Measurements from ENCODE around the gene TRMT61B. TPM values are rescaled to one million over a fixed set of nuclear protein-coding genes. Genes with fewer than 3 reads are reported as not detected.

Gene TRMT61B
- total and polyA plus RNA-seq, 10 of the 15 experiments (the other 5 are each of a cell fraction or from before 2014, with no cell fraction given): 12.8 to 23.7 (median 18.1) TPM

GRCh38 chr2:28809927-28810326 is 60.2 kb downstream of the TRMT61B start:
- Histone ChIP-seq H3K36me3 (ENCODE audit: control insufficient read depth in 2 of 2, insufficient read depth in 2 of 2, low read length in 1 of 2) (no peaks in the 10 kb centered on the region; a peak in 1 of 4 replicates), H3K27ac (ENCODE audit: control insufficient read depth, insufficient read depth) (no peak overlapping the region), H3K79me2 (ENCODE audit: control insufficient read depth, insufficient read depth, low read length) (no peaks in the 10 kb centered on the region), H3K27me3 (replicated peaks in 1 of 2; ENCODE audit: control insufficient read depth in 2 of 2, insufficient read depth in 2 of 2, low read length in 1 of 2) (no peaks in the 10 kb centered on the region), H3K9me3 (replicated peaks; ENCODE audit: control insufficient read depth, insufficient read depth, low read length) (no peaks in the 10 kb centered on the region; the same call in 2 of the 3 replicates), H2AFZ (ENCODE audit: control insufficient read depth, low read depth, low read length) (peak overlapping the region; percentile 88), H4K20me1 (ENCODE audit: control insufficient read depth, insufficient read depth) (no peaks in the 10 kb centered on the region), H3K4me3 (peak overlapping the region; percentile 66), H3K9ac (ENCODE audit: control insufficient read depth, insufficient read depth, low read length) (peak overlapping the region; percentile 39; the same call in 1 of the 2 replicates), H3K4me1 (ENCODE audit: control insufficient read depth, insufficient read depth, low read length) (peaks cover 6% of the 10 kb centered on the region), H3K4me2 (ENCODE audit: control insufficient read depth, insufficient read depth) (peak overlapping the region; percentile 89)
- TF ChIP-seq EP300 (IDR thresholded peaks at IDR 0.05; ENCODE audit: borderline replicate concordance in 1 of 2, control insufficient read depth in 1 of 2, low read depth in 2 of 2, low read length in 2 of 2) (no peak), CHD1 (IDR thresholded peaks at IDR 0.05; ENCODE audit: low read depth, low read length) (no peak), KDM1A (IDR thresholded peaks at IDR 0.05; ENCODE audit: borderline replicate concordance) (no peak), SMARCA5 (IDR thresholded peaks at IDR 0.05) (no peak)
- TF ChIP-seq, protein P1, sequence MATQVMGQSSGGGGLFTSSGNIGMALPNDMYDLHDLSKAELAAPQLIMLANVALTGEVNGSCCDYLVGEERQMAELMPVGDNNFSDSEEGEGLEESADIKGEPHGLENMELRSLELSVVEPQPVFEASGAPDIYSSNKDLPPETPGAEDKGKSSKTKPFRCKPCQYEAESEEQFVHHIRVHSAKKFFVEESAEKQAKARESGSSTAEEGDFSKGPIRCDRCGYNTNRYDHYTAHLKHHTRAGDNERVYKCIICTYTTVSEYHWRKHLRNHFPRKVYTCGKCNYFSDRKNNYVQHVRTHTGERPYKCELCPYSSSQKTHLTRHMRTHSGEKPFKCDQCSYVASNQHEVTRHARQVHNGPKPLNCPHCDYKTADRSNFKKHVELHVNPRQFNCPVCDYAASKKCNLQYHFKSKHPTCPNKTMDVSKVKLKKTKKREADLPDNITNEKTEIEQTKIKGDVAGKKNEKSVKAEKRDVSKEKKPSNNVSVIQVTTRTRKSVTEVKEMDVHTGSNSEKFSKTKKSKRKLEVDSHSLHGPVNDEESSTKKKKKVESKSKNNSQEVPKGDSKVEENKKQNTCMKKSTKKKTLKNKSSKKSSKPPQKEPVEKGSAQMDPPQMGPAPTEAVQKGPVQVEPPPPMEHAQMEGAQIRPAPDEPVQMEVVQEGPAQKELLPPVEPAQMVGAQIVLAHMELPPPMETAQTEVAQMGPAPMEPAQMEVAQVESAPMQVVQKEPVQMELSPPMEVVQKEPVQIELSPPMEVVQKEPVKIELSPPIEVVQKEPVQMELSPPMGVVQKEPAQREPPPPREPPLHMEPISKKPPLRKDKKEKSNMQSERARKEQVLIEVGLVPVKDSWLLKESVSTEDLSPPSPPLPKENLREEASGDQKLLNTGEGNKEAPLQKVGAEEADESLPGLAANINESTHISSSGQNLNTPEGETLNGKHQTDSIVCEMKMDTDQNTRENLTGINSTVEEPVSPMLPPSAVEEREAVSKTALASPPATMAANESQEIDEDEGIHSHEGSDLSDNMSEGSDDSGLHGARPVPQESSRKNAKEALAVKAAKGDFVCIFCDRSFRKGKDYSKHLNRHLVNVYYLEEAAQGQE (IDR thresholded peaks at IDR 0.05; ENCODE audit: low read depth, low read length): no peak
- TF ChIP-seq, protein P2, sequence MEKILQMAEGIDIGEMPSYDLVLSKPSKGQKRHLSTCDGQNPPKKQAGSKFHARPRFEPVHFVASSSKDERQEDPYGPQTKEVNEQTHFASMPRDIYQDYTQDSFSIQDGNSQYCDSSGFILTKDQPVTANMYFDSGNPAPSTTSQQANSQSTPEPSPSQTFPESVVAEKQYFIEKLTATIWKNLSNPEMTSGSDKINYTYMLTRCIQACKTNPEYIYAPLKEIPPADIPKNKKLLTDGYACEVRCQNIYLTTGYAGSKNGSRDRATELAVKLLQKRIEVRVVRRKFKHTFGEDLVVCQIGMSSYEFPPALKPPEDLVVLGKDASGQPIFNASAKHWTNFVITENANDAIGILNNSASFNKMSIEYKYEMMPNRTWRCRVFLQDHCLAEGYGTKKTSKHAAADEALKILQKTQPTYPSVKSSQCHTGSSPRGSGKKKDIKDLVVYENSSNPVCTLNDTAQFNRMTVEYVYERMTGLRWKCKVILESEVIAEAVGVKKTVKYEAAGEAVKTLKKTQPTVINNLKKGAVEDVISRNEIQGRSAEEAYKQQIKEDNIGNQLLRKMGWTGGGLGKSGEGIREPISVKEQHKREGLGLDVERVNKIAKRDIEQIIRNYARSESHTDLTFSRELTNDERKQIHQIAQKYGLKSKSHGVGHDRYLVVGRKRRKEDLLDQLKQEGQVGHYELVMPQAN (conservative IDR thresholded peaks at IDR 0.05): no peak
- intact Hi-C loops (cut with micrococcal nuclease; ENCODE audit: unreplicated experiment): no loop called here
- in situ Hi-C loops (cut with MboI): no loop called here
- POLR2A ChIA-PET: no interaction called here
- RAD21 ChIA-PET (ENCODE audit: unreplicated experiment): interaction anchor here (1.4 kb wide), 1 partner anchor 216 kb away, joined by 4 read pairs; no protein-coding TSS in a partner anchor
- peak; percentile 5; the same call in 2 of the 3 replicates for ATAC-seq
- SMC1A ChIA-PET (ENCODE audit: uncharacterized antibody, unreplicated experiment): interaction anchor here (1.3 to 2.4 kb wide), 4 partner anchors 10 to 55 kb away, joined by 4 to 12 read pairs (median 6); no protein-coding TSS in a partner anchor
- WGBS (ENCODE audit: insufficient coverage, insufficient replicate concordance, low lambda C conversion rate, missing lambda C conversion rate): 91% methylated on average over 10 of the region's 10 CpGs
- FAIRE-seq: no peak
- BruUV-seq (replicated peaks): no TSS peak
- DNase-seq (ENCODE audit: low read depth, low spot score): no peak
- CTCF ChIA-PET: interaction anchor here (1.9 to 2.5 kb wide), 3 partner anchors 9 to 216 kb away, joined by 5 to 9 read pairs (median 5); no protein-coding TSS in a partner anchor

Measured in GM12878 (cell line).